ENCODE data around the gene HPCA. TPM values are rescaled to one million over a fixed set of nuclear protein-coding genes. Genes with fewer than 3 reads are reported as not detected.

Gene HPCA
- polyA plus RNA-seq, 1 donor (not counting 4 experiments of a cell fraction or from before 2014, with no cell fraction given): not detected

GRCh38 chr1:32937061-32937460, 50.8 kb downstream of the HPCA start:
- peaks cover 3% of the 10 kb centered on the region for H3K9me1 ChIP-seq (ENCODE audit: control insufficient read depth, extremely low read depth, insufficient read depth, low read length)
- H3K27ac ChIP-seq (ENCODE audit: control insufficient read depth, insufficient read depth, low read length): no peak overlapping the region
- no peaks in the 10 kb centered on the region for H4K20me1 ChIP-seq (ENCODE audit: control insufficient read depth, extremely low read depth, insufficient read depth, low read length)
- dilution Hi-C loops (cut with MboI; ENCODE audit: extremely low pct_ligation_motif_present, low sequenced_read_pairs): no loop called here
- no peaks in the 10 kb centered on the region for H3K9me3 ChIP-seq (ENCODE audit: control insufficient read depth, low read depth, low read length)
- H3K79me2 ChIP-seq (ENCODE audit: control insufficient read depth, insufficient read depth, low read length): peaks cover 11% of the 10 kb centered on the region
- no peak overlapping the region for H3K9ac ChIP-seq (ENCODE audit: control insufficient read depth, extremely low read depth, insufficient read depth, low read length)
- FAIRE-seq (no peak), DNase-seq (ENCODE audit: low read depth, low spot score) (no peak)
- H3K4me1 ChIP-seq (ENCODE audit: control insufficient read depth, extremely low read depth, insufficient read depth, low read length): peaks cover 33% of the 10 kb centered on the region
- H3K4me3 ChIP-seq (ENCODE audit: control insufficient read depth in 2 of 3, extremely low read depth in 1 of 3, insufficient read depth in 2 of 3, low read depth in 1 of 3, low read length in 3 of 3): no peak overlapping the region
- H2AFZ ChIP-seq (ENCODE audit: control insufficient read depth, low read length): no peak overlapping the region
- peaks cover 14 to 33% of the 10 kb centered on the region in 2 experiments for H3K36me3 ChIP-seq (ENCODE audit: control insufficient read depth in 2 of 2, extremely low read depth in 1 of 2, insufficient read depth in 2 of 2, low read length in 2 of 2)
- TF ChIP-seq, protein P1, sequence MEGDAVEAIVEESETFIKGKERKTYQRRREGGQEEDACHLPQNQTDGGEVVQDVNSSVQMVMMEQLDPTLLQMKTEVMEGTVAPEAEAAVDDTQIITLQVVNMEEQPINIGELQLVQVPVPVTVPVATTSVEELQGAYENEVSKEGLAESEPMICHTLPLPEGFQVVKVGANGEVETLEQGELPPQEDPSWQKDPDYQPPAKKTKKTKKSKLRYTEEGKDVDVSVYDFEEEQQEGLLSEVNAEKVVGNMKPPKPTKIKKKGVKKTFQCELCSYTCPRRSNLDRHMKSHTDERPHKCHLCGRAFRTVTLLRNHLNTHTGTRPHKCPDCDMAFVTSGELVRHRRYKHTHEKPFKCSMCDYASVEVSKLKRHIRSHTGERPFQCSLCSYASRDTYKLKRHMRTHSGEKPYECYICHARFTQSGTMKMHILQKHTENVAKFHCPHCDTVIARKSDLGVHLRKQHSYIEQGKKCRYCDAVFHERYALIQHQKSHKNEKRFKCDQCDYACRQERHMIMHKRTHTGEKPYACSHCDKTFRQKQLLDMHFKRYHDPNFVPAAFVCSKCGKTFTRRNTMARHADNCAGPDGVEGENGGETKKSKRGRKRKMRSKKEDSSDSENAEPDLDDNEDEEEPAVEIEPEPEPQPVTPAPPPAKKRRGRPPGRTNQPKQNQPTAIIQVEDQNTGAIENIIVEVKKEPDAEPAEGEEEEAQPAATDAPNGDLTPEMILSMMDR (optimal IDR thresholded peaks at IDR 0.05 in 1 of 3, IDR thresholded peaks at IDR 0.05 in 1 of 3, conservative IDR thresholded peaks at IDR 0.05 in 1 of 3; ENCODE audit: extremely low read depth in 1 of 3, insufficient read depth in 2 of 3, low read length in 3 of 3): no peak
- TF ChIP-seq EZH2 (IDR thresholded peaks at IDR 0.05; ENCODE audit: low read length): no peak
- no peak overlapping the region for H3K4me2 ChIP-seq (ENCODE audit: control insufficient read depth, extremely low read depth, insufficient read depth, low read depth, low read length)
- H3K27me3 ChIP-seq (ENCODE audit: control insufficient read depth, extremely low read depth, insufficient read depth, low read length): no peaks in the 10 kb centered on the region

- TF ChIP-seq, protein P1 (optimal IDR thresholded peaks at IDR 0.05 in 1 of 3, IDR thresholded peaks at IDR 0.05 in 1 of 3, conservative IDR thresholded peaks at IDR 0.05 in 1 of 3; ENCODE audit: extremely low read depth in 1 of 3, insufficient read depth in 2 of 3, low read length in 3 of 3): no peak
- dilution Hi-C loops (cut with MboI; ENCODE audit: extremely low pct_ligation_motif_present, low sequenced_read_pairs): no loop called here
- H3K9ac ChIP-seq (ENCODE audit: control insufficient read depth, extremely low read depth, insufficient read depth, low read length): peak overlapping the region; percentile 18
- H4K20me1 ChIP-seq (ENCODE audit: control insufficient read depth, extremely low read depth, insufficient read depth, low read length): no peaks in the 10 kb centered on the region
- H3K4me1 ChIP-seq (ENCODE audit: control insufficient read depth, extremely low read depth, insufficient read depth, low read length): peaks cover 22% of the 10 kb centered on the region
- H3K9me3 ChIP-seq (ENCODE audit: control insufficient read depth, low read depth, low read length): no peaks in the 10 kb centered on the region
- H3K27me3 ChIP-seq (ENCODE audit: control insufficient read depth, extremely low read depth, insufficient read depth, low read length): no peaks in the 10 kb centered on the region
- no peak overlapping the region for H3K4me2 ChIP-seq (ENCODE audit: control insufficient read depth, extremely low read depth, insufficient read depth, low read depth, low read length)
- peaks cover 22 to 43% of the 10 kb centered on the region in 2 experiments for H3K36me3 ChIP-seq (ENCODE audit: control insufficient read depth in 2 of 2, extremely low read depth in 1 of 2, insufficient read depth in 2 of 2, low read length in 2 of 2)
- DNase-seq (ENCODE audit: low read depth, low spot score) (no peak), FAIRE-seq (peak; percentile 73)
- H3K79me2 ChIP-seq (ENCODE audit: control insufficient read depth, insufficient read depth, low read length): peaks cover 11% of the 10 kb centered on the region
- H3K4me3 ChIP-seq (ENCODE audit: control insufficient read depth in 2 of 3, extremely low read depth in 1 of 3, insufficient read depth in 2 of 3, low read depth in 1 of 3, low read length in 3 of 3): no peak overlapping the region
- peaks cover 3% of the 10 kb centered on the region for H3K9me1 ChIP-seq (ENCODE audit: control insufficient read depth, extremely low read depth, insufficient read depth, low read length)
- H3K27ac ChIP-seq (ENCODE audit: control insufficient read depth, insufficient read depth, low read length): peak overlapping the region; percentile 41
- no peak overlapping the region for H2AFZ ChIP-seq (ENCODE audit: control insufficient read depth, low read length)
These were observed 53.5 kb downstream of the HPCA start for GRCh38 chr1:32939655-32940371.
